ENCODE results near the gene SSTR3. TPM values are rescaled to one million over a fixed set of nuclear protein-coding genes. Genes with fewer than 3 reads are reported as not detected.
A peak's percentile ranks its signal among the peaks of the same experiment; 100 is the strongest.

Gene SSTR3
- total and polyA plus RNA-seq, 10 of the 15 experiments (the other 5 are each of a cell fraction or from before 2014, with no cell fraction given): 0.03 to 4.5 (median 2.4) TPM

DNA sequence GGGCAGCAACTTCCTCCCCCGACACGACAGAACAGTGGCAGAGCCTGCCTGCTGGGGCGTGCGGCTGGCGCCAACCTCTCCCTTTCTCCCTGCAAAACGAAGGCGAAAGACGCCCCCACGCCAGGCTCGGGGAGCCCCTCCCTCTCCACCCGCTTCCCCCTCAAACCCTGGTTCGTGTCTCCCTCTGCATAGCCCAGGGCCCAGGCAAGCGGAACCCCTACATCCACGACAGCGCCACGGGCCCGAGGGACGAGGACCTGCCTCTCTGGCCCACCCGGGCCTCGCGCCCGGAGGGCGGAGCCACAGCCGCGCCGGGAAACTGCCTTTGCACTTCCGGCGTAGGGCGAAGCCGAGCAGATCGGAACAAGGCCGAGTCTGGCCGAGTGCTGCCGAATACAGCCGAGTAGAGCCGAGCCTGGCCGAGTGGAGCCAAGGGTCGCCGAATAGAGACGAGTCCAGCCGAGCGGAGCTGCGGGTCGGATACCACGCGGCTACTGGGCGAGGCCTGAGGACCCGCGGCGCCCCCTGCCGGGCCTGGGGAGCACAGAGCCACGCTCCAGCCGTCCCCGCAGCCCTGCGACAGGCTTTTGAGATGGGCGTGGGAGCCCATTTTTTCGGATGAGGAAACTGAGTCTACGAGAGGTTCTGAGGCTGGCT, 13.0 kb downstream of the SSTR3 start (continued):
- TF ChIP-seq, protein P1, sequence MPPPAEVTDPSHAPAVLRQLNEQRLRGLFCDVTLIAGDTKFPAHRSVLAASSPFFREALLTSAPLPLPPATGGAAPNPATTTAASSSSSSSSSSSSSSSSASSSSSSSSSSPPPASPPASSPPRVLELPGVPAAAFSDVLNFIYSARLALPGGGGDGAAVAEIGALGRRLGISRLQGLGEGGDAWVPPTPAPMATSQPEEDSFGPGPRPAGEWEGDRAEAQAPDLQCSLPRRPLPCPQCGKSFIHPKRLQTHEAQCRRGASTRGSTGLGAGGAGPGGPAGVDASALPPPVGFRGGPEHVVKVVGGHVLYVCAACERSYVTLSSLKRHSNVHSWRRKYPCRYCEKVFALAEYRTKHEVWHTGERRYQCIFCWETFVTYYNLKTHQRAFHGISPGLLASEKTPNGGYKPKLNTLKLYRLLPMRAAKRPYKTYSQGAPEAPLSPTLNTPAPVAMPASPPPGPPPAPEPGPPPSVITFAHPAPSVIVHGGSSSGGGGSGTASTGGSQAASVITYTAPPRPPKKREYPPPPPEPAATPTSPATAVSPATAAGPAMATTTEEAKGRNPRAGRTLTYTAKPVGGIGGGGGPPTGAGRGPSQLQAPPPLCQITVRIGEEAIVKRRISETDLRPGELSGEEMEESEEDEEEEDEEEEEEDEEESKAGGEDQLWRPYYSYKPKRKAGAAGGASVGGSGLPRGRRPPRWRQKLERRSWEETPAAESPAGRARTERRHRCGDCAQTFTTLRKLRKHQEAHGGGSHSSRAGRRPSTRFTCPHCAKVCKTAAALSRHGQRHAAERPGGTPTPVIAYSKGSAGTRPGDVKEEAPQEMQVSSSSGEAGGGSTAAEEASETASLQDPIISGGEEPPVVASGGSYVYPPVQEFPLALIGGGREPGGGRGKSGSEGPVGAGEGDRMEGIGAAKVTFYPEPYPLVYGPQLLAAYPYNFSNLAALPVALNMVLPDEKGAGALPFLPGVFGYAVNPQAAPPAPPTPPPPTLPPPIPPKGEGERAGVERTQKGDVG (CRISPR knock-in tag; IDR thresholded peaks at IDR 0.05): no peak
- peak; percentile 74 for TF ChIP-seq IKZF1 (conservative IDR thresholded peaks at IDR 0.05)
- peak; percentile 75 for TF ChIP-seq NBN (IDR thresholded peaks at IDR 0.05)
- TF ChIP-seq NRF1 (conservative IDR thresholded peaks at IDR 0.05; ENCODE audit: low read depth, low read length): no peak
- TF ChIP-seq, protein P2, sequence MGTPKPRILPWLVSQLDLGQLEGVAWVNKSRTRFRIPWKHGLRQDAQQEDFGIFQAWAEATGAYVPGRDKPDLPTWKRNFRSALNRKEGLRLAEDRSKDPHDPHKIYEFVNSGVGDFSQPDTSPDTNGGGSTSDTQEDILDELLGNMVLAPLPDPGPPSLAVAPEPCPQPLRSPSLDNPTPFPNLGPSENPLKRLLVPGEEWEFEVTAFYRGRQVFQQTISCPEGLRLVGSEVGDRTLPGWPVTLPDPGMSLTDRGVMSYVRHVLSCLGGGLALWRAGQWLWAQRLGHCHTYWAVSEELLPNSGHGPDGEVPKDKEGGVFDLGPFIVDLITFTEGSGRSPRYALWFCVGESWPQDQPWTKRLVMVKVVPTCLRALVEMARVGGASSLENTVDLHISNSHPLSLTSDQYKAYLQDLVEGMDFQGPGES (IDR thresholded peaks at IDR 0.05): no peak
- peak; percentile 60; the same call in 1 of the 2 replicates for TF ChIP-seq MXI1 (IDR thresholded peaks at IDR 0.05; ENCODE audit: low read depth, low read length)
- peak; percentile 9 for TF ChIP-seq HCFC1 (IDR thresholded peaks at IDR 0.05; ENCODE audit: low read length)
- TF ChIP-seq RAD21 (IDR thresholded peaks at IDR 0.05; ENCODE audit: insufficient read depth, low read depth, low read length): peak; percentile 69
- TF ChIP-seq CHD1 (IDR thresholded peaks at IDR 0.05; ENCODE audit: low read depth, low read length): no peak
- TF ChIP-seq MTA2 (IDR thresholded peaks at IDR 0.05; ENCODE audit: low read depth): no peak
- peak; percentile 81 for TF ChIP-seq GATAD2B (conservative IDR thresholded peaks at IDR 0.05; ENCODE audit: low read depth)
- TF ChIP-seq ZNF622 (IDR thresholded peaks at IDR 0.05): no peak
- no peak for TF ChIP-seq BMI1 (IDR thresholded peaks at IDR 0.05; ENCODE audit: borderline replicate concordance)
- TF ChIP-seq, protein P3, sequence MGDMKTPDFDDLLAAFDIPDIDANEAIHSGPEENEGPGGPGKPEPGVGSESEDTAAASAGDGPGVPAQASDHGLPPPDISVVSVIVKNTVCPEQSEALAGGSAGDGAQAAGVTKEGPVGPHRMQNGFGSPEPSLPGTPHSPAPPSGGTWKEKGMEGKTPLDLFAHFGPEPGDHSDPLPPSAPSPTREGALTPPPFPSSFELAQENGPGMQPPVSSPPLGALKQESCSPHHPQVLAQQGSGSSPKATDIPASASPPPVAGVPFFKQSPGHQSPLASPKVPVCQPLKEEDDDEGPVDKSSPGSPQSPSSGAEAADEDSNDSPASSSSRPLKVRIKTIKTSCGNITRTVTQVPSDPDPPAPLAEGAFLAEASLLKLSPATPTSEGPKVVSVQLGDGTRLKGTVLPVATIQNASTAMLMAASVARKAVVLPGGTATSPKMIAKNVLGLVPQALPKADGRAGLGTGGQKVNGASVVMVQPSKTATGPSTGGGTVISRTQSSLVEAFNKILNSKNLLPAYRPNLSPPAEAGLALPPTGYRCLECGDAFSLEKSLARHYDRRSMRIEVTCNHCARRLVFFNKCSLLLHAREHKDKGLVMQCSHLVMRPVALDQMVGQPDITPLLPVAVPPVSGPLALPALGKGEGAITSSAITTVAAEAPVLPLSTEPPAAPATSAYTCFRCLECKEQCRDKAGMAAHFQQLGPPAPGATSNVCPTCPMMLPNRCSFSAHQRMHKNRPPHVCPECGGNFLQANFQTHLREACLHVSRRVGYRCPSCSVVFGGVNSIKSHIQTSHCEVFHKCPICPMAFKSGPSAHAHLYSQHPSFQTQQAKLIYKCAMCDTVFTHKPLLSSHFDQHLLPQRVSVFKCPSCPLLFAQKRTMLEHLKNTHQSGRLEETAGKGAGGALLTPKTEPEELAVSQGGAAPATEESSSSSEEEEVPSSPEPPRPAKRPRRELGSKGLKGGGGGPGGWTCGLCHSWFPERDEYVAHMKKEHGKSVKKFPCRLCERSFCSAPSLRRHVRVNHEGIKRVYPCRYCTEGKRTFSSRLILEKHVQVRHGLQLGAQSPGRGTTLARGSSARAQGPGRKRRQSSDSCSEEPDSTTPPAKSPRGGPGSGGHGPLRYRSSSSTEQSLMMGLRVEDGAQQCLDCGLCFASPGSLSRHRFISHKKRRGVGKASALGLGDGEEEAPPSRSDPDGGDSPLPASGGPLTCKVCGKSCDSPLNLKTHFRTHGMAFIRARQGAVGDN (IDR thresholded peaks at IDR 0.05): peak; percentile 61
- no peak for TF ChIP-seq ZZZ3 (IDR thresholded peaks at IDR 0.05; ENCODE audit: control insufficient read depth, insufficient read length, low read depth)
- 0 out of 3 replicates have a peak, but pooled peaks have one; percentile 21 for TF ChIP-seq POU2F2 (IDR thresholded peaks at IDR 0.05; ENCODE audit: borderline replicate concordance, low read depth, low read length)
- 0 out of 2 replicates have a peak, but pooled peaks have one; percentile 27 for TF ChIP-seq JUND (IDR thresholded peaks at IDR 0.05; ENCODE audit: low read depth, low read length)
- TF ChIP-seq SRF (IDR thresholded peaks at IDR 0.05; ENCODE audit: low read depth in 2 of 2, low read length in 2 of 2): no peak
- no peak for TF ChIP-seq CEBPB (IDR thresholded peaks at IDR 0.05; ENCODE audit: borderline replicate concordance in 1 of 2, low read depth in 2 of 2, low read length in 2 of 2)
- TF ChIP-seq, protein P4, sequence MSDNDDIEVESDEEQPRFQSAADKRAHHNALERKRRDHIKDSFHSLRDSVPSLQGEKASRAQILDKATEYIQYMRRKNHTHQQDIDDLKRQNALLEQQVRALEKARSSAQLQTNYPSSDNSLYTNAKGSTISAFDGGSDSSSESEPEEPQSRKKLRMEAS (IDR thresholded peaks at IDR 0.05; ENCODE audit: low read depth, low read length): peak; percentile 67; the same call in 1 of the 2 replicates

All from GM12878 (cell line).